Stimulated activated CD4-positive, alpha-beta T cell treated with anti-CD3 and anti-CD28 coated beads, Interleukin-2, amount 100 ng/mL, for 4 hours (primary cell): ENCODE results near the gene EEF1AKMT4.

ENCODE experiments used
- DNase-seq: peaks from one replicate; pipeline ENCODE4 v3.0.0-alpha.2; 2020; ENCODE audit warnings: low read depth

Gene EEF1AKMT4

GRCh38 chr3:184299488-184300377, 50.3 kb downstream of the EEF1AKMT4 start:
- DNase-seq: no peak

DNA sequence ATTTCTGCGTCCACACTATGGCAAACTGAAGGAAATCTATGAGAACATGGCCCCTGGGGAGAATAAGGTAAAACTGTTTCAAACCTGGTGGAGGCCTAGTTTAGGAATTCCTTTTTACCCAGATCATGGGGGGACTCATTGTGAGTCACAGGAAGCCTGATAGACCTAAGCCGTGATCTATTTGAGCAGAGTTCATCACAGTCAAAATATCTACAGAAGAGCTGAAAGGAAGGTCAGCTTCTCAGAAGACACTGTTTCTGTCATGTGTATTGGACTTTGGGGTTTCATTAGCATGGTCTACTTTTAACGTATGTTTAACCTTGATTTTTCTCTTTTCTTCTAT, 50.9 kb downstream of the EEF1AKMT4 start:
- DNase-seq: no peak

DNA sequence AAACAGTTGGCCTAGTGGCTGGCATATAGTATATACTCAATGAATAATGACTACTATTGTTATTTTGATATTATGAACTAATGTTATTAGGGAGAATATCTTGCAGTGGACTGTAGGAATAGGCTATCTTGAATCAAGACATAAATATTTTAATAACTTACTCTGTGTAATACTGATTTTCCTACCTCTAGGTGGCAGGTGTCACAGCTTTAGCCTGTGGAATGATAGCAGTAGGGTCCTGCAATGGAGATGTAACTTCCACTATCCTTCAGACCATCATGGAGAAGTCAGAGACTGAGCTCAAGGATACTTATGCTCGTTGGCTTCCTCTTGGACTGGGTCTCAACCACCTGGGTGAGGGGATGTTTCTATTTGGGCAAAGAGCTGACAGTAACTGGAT, 56.1 kb downstream of the EEF1AKMT4 start:
- DNase-seq: no peak

- DNase-seq: no peak
Measured at GRCh38 chr3:184306341-184306972, 57.0 kb downstream of the EEF1AKMT4 start.

GRCh38 chr3:184307915-184308314, 58.4 kb downstream of the EEF1AKMT4 start:
- DNase-seq: no peak
